ENCODE data around the gene TMEM163. TPM values are rescaled to one million over a fixed set of nuclear protein-coding genes. Genes with fewer than 3 reads are reported as not detected.

TMEM163 gene
- total and polyA plus RNA-seq, 8 donors: 14.8 to 30.5 (median 20.5) TPM

DNA sequence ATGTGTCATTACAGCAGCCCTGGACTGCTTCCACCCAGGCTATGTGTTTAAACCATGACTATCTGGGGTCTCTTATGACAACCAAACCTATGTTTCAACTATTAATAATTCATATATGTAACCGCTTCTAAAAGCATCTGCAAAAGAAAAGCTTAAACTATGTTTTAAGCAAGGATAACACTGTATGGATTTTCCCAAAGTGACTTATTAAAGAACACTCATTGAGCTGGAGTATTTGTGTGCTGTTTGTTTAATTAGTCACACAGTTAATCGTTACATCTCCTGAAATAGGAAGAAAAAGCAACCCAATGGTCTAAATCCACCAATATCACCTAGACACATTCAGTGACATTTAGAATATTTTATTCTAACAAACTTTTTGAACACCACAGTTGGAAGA lies 51.3 kb downstream of the TMEM163 start:
- DNase-seq (no peak), ATAC-seq (peak in 2 of 4 donors; percentile 17 to 39), FAIRE-seq (no peak)
- Histone ChIP-seq H3K4me1 (peaks cover 35 to 50% (median 46%) of the 10 kb centered on the region in 3 donors), H3K36me3 (no peaks in the 10 kb centered on the region), H3K27me3 (no peaks in the 10 kb centered on the region), H3K9me3 (no peaks in the 10 kb centered on the region), H3K27ac (peak overlapping the region in 2 of 4 donors; percentile 62 to 86), H3K4me3 (no peak overlapping the region)
- 47 to 48% methylated on average over 2 of the region's 2 CpGs for WGBS, 2 donors
- TF ChIP-seq, protein P1, sequence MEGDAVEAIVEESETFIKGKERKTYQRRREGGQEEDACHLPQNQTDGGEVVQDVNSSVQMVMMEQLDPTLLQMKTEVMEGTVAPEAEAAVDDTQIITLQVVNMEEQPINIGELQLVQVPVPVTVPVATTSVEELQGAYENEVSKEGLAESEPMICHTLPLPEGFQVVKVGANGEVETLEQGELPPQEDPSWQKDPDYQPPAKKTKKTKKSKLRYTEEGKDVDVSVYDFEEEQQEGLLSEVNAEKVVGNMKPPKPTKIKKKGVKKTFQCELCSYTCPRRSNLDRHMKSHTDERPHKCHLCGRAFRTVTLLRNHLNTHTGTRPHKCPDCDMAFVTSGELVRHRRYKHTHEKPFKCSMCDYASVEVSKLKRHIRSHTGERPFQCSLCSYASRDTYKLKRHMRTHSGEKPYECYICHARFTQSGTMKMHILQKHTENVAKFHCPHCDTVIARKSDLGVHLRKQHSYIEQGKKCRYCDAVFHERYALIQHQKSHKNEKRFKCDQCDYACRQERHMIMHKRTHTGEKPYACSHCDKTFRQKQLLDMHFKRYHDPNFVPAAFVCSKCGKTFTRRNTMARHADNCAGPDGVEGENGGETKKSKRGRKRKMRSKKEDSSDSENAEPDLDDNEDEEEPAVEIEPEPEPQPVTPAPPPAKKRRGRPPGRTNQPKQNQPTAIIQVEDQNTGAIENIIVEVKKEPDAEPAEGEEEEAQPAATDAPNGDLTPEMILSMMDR (IDR thresholded peaks at IDR 0.05): no peak
- intact Hi-C loops (cut with DNase I): no loop called here

DNA sequence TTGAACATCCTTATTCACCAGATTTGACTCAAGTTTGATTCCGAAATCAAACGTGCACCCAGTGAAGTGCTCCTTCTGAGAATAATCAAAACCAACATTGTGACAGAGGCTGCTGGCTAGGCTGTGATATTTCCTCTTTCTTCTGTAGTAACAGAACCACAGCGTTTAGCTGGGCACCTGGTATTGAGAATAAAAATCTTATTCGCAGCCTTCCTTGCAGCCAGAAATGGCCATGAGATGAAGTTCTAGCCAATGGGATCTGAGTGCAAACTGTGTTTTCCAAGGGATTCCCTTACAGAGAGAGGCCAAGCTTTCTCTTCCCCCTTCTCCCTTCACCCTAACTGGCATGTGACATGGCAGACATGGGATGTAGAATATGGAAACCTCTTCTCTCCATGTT lies 51.7 kb downstream of the TMEM163 start:
- Histone ChIP-seq H3K27ac (peak overlapping the region in 2 of 4 donors; percentile 62 to 86), H3K4me1 (peaks cover 35 to 47% (median 46%) of the 10 kb centered on the region in 3 donors), H3K36me3 (no peaks in the 10 kb centered on the region), H3K9me3 (no peaks in the 10 kb centered on the region), H3K27me3 (no peaks in the 10 kb centered on the region), H3K4me3 (no peak overlapping the region)
- intact Hi-C loops (cut with DNase I): no loop called here
- whole genome bisulfite sequencing, 2 donors: 90 to 95% methylated on average over 4 of the region's 4 CpGs
- TF ChIP-seq, protein P1 (IDR thresholded peaks at IDR 0.05): no peak
- no peak for DNase-seq
- no peak for FAIRE-seq
- ATAC-seq: no peak

DNA sequence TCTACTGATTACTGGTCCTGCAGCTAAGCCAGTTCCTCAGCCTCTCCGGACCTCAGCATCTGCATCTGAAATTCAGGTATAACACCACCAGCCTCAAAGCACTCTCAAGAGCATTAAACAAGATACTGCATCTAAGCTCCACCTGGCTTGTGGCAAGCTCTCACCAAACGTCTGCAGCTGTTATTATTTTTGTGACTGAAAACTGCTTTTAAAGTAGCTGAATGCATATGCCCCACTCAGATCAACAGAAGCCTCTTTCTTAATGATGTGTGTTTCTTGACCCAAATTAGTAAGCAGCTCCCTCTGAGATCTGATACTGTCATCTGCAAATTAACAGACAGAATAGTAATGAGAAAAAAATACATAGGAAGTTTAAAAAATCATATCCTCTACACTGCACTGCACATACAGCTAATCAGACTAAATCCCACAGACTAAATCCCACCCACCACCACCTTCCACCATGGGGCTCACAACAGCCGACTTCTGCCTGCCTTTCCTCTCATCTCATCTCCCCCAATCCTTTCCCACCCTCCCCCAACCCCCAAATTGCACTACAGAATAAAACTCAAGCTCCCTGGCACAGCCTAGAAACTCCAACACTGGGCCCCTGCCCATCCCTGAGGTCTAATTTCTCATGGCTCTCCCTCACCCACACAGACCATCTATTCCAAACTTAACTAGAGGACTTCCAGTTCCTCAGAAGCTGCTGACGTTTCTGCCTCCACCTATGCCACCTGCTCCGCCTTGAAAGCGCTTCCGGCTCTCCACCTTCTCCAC lies 52.9 kb downstream of the TMEM163 start:
- Histone ChIP-seq H3K36me3 (no peaks in the 10 kb centered on the region), H3K27ac (no peak overlapping the region), H3K4me1 (peaks cover 28 to 38% (median 36%) of the 10 kb centered on the region in 3 donors), H3K9me3 (no peaks in the 10 kb centered on the region), H3K4me3 (no peak overlapping the region), H3K27me3 (no peaks in the 10 kb centered on the region)
- intact Hi-C loops (cut with DNase I): no loop called here
- FAIRE-seq (no peak), ATAC-seq (no peak), DNase-seq (no peak)
- WGBS, 2 donors: 84 to 85% methylated on average over 7 of the region's 7 CpGs
- TF ChIP-seq, protein P1 (IDR thresholded peaks at IDR 0.05): no peak

DNA sequence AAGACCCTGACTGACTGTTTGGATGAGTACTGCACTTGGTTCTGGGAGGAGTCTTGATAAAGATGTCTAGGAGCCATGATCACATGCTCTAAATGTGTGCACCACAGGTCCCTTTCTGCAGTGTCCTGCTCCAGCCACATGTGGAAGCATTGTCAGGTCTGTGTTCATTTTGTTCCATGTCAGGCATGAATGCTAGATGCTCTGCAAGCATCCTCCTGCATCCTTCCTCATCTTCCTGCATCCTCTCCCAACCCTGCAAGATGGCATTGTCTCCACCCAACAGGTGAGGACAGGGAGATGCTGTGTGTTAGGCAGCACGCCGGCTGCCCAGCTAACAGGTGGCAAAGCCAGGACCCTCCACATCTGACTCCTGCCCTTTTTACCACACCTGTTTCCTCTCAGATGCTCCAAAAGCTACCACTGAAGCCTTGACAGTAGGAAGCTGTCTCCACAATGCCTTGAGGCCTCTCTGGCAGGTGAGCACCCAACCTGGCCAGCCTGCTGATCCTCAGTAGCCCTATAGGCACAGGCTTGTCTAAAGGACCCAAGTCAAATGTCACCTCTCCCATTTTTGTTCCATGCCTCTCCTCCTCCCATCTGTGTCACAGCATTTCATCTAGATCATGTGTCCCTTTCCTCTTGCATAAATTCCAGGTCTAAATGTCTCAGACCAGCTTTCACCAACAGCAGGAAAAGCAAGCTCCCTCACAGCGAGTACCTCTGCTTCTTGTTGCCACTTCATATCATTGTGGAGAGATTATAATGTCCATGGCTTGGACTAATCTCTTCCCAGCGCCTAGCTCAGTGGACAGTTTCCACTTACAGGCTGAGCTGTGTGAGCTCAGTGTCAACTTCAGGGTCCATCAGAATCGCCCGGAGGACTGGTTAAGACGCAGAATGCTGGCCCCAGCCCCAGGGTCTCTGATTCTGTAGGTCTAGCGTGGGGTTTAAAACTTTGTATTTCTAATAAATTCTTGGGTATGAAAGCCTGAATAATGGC lies 55.0 kb downstream of the TMEM163 start:
- WGBS, 2 donors: 88 to 89% methylated on average over 8 of the region's 8 CpGs
- no peak for FAIRE-seq
- H3K27me3 ChIP-seq: no peaks in the 10 kb centered on the region

More for the DNA sequence above, 55.0 kb downstream of the TMEM163 start:
- no peaks in the 10 kb centered on the region for H3K36me3 ChIP-seq
- no peak overlapping the region for H3K4me3 ChIP-seq
- TF ChIP-seq, protein P1 (IDR thresholded peaks at IDR 0.05): no peak
- DNase-seq: no peak
- peaks cover 12 to 19% (median 18%) of the 10 kb centered on the region in 3 donors for H3K4me1 ChIP-seq
- intact Hi-C loops (cut with DNase I): no loop called here
- H3K9me3 ChIP-seq: no peaks in the 10 kb centered on the region
- no peak overlapping the region for H3K27ac ChIP-seq
- ATAC-seq: no peak
